ENCODE measurements around the gene AKIRIN2.

The AKIRIN2 gene

GRCh38 chr6:87701676-87702588 lies at the start of gene AKIRIN2:
AKIRIN2 (minus strand) TSS chr6:87702233; CDS start chr6:87701684, 549 bp downstream.
- peak; percentile 95 for DNase-seq (ENCODE audit: low read depth in 2 of 2)

GRCh38 chr6:87747646-87748045 lies 45.6 kb upstream of the AKIRIN2 start:
- DNase-seq (ENCODE audit: low read depth in 2 of 2), result no peak

- no peak for DNase-seq (ENCODE audit: low read depth in 2 of 2)
Measured at GRCh38 chr6:87745966-87746721, 44.1 kb upstream of the AKIRIN2 start.

- DNase-seq (ENCODE audit: low read depth in 2 of 2), result no peak
Measured at GRCh38 chr6:87743454-87743853, 41.4 kb upstream of the AKIRIN2 start.

- no peak for DNase-seq (ENCODE audit: low read depth in 2 of 2)
Measured at GRCh38 chr6:87742106-87742505, 40.1 kb upstream of the AKIRIN2 start.

GRCh38 chr6:87741001-87741650 lies 39.1 kb upstream of the AKIRIN2 start:
- DNase-seq (ENCODE audit: low read depth in 2 of 2), result no peak

GRCh38 chr6:87738744-87739143 lies 36.7 kb upstream of the AKIRIN2 start:
- DNase-seq (ENCODE audit: low read depth in 2 of 2), result no peak

- no peak for DNase-seq (ENCODE audit: low read depth in 2 of 2)
Measured at GRCh38 chr6:87738000-87738399, 36.0 kb upstream of the AKIRIN2 start.

GRCh38 chr6:87736809-87737540 lies 34.9 kb upstream of the AKIRIN2 start:
- no peak for DNase-seq (ENCODE audit: low read depth in 2 of 2)

GRCh38 chr6:87731818-87732661 lies 30.0 kb upstream of the AKIRIN2 start:
- no peak for DNase-seq (ENCODE audit: low read depth in 2 of 2)

- DNase-seq (ENCODE audit: low read depth in 2 of 2), result no peak
Measured at GRCh38 chr6:87731080-87731479, 29.0 kb upstream of the AKIRIN2 start.

- DNase-seq (ENCODE audit: low read depth in 2 of 2), result no peak
Measured at GRCh38 chr6:87729965-87730719, 28.1 kb upstream of the AKIRIN2 start.

GRCh38 chr6:87728706-87729105 lies 26.7 kb upstream of the AKIRIN2 start:
- no peak for DNase-seq (ENCODE audit: low read depth in 2 of 2)

GRCh38 chr6:87724983-87725811 lies 23.2 kb upstream of the AKIRIN2 start:
- DNase-seq (ENCODE audit: low read depth in 2 of 2), result no peak

GRCh38 chr6:87723170-87724078 lies 21.4 kb upstream of the AKIRIN2 start:
- no peak for DNase-seq (ENCODE audit: low read depth in 2 of 2)

GRCh38 chr6:87722540-87723169 lies 20.6 kb upstream of the AKIRIN2 start:
- no peak for DNase-seq (ENCODE audit: low read depth in 2 of 2)

- DNase-seq (ENCODE audit: low read depth in 2 of 2), result no peak
Measured at GRCh38 chr6:87721311-87721710, 19.3 kb upstream of the AKIRIN2 start.
